ENCODE data around the gene CLCN7. TPM values are rescaled to one million over a fixed set of nuclear protein-coding genes. Genes with fewer than 3 reads are reported as not detected.

The CLCN7 gene
- total and polyA plus RNA-seq, 2 of the 13 experiments (the other 11 are each of a cell fraction or from before 2014, with no cell fraction given) = 24.6 to 25.1 TPM

GRCh38 chr16:1433263-1433560 is 41.6 kb downstream of the CLCN7 start (continued):
- TF ChIP-seq MEIS1 (CRISPR knock-in tag; IDR thresholded peaks at IDR 0.05; ENCODE audit: borderline replicate concordance) = no peak
- no peak for TF ChIP-seq CEBPB (IDR thresholded peaks at IDR 0.05; ENCODE audit: borderline replicate concordance, low read depth, low read length)
- TF ChIP-seq, protein P1, sequence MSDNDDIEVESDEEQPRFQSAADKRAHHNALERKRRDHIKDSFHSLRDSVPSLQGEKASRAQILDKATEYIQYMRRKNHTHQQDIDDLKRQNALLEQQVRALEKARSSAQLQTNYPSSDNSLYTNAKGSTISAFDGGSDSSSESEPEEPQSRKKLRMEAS (IDR thresholded peaks at IDR 0.05) = no peak
- no peak for TF ChIP-seq HNRNPUL1 (IDR thresholded peaks at IDR 0.05; ENCODE audit: low read depth, low read length)
- no peak for TF ChIP-seq PPARG (CRISPR knock-in tag; conservative IDR thresholded peaks at IDR 0.05)
- no peak for TF ChIP-seq MNT (IDR thresholded peaks at IDR 0.05)
- no peak for TF ChIP-seq GATAD2A (CRISPR knock-in tag; IDR thresholded peaks at IDR 0.05)
- no peak for TF ChIP-seq ONECUT2 (CRISPR knock-in tag; IDR thresholded peaks at IDR 0.05)
- no peak for TF ChIP-seq ZBTB8A (CRISPR knock-in tag; IDR thresholded peaks at IDR 0.05; ENCODE audit: borderline replicate concordance, low read depth)
- no peak for TF ChIP-seq ZNF629 (CRISPR knock-in tag; conservative IDR thresholded peaks at IDR 0.05)
- TF ChIP-seq, protein P2, sequence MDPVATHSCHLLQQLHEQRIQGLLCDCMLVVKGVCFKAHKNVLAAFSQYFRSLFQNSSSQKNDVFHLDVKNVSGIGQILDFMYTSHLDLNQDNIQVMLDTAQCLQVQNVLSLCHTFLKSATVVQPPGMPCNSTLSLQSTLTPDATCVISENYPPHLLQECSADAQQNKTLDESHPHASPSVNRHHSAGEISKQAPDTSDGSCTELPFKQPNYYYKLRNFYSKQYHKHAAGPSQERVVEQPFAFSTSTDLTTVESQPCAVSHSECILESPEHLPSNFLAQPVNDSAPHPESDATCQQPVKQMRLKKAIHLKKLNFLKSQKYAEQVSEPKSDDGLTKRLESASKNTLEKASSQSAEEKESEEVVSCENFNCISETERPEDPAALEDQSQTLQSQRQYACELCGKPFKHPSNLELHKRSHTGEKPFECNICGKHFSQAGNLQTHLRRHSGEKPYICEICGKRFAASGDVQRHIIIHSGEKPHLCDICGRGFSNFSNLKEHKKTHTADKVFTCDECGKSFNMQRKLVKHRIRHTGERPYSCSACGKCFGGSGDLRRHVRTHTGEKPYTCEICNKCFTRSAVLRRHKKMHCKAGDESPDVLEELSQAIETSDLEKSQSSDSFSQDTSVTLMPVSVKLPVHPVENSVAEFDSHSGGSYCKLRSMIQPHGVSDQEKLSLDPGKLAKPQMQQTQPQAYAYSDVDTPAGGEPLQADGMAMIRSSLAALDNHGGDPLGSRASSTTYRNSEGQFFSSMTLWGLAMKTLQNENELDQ (CRISPR knock-in tag; IDR thresholded peaks at IDR 0.05; ENCODE audit: borderline replicate concordance) = no peak
